ENCODE results near the gene STK32C. TPM values are rescaled to one million over a fixed set of nuclear protein-coding genes. Genes with fewer than 3 reads are reported as not detected.
A peak's percentile ranks its signal among the peaks of the same experiment; 100 is the strongest.

STK32C gene
- total and polyA plus RNA-seq, 7 donors = 4.3 to 12.8 (median 8.4) TPM

DNA sequence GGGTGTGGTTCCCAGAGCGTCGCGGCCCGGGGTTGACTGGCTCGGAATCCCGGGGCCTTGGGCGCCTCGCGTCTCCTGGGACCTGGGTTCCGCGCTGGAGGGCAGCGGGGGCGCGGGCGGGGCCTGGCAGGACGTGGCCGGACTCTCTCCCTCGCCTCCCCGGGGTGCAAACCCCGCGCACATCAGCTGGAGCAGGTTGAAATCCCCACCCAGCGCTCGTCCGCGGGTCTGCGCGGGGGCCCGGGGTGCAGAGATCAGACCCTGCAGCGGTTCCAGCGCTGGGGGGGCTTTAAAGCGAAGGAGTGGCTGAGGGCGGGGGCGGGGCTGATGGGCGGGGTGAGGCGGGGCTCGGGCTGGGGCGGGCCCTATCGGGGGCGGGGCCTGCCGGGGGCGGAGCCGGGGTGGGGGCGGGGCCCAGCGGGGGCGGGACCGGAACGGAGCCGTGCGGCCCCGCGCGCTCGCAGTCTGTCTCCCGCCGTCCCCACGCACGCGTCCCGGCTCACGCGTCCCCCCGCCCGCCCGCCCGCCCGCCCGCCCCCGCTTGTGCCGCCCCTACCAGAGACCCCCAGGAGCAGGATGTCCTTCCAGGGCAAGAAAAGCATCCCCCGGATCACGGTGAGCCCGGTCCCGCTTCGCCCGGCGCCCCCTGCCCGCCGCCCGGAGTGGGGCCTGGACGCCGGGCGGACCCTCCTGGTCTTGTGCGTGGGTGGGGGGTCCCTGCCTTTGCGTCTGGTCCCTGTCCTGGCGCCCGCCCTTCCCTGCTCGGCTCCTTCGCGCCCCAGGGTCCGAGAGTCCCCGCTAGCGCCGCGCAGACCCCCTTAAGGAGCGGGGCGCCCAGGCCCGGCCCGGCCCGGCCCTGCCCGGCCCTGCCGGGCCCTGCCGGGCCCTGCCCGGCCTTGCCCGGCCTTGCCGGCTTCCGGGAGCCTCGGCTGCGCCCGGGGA lies 121.0 kb downstream of the STK32C start, which contains the start of gene DPYSL4:
TSS of gene DPYSL4 (plus strand) at position 461 of the 942 bp plus-strand sequence. CDS start at position 577, 116 bp downstream.
- Histone ChIP-seq H3K4me1 (peaks cover 0 to 28% (median 26%) of the 10 kb centered on the region in 4 donors), H3K9me3 (no peaks in the 10 kb centered on the region), H3K27me3 (peaks cover 28 to 60% (median 45%) of the 10 kb centered on the region in 3 donors), H3K27ac (no peak within 1 kb of the TSS), H3K4me3 (peak within 1 kb of the TSS; percentile 12 to 47 (median 36)), H3K36me3 (no peaks in the 10 kb centered on the region)
- DNase-seq = no peak
- intact Hi-C loops (cut with DNase I) = no loop called here
- TF ChIP-seq POLR2AphosphoS5 (IDR thresholded peaks at IDR 0.05) (no peak), EP300 (IDR thresholded peaks at IDR 0.05) (no peak), POLR2A (IDR thresholded peaks at IDR 0.05) (no peak)
- TF ChIP-seq, protein P1, sequence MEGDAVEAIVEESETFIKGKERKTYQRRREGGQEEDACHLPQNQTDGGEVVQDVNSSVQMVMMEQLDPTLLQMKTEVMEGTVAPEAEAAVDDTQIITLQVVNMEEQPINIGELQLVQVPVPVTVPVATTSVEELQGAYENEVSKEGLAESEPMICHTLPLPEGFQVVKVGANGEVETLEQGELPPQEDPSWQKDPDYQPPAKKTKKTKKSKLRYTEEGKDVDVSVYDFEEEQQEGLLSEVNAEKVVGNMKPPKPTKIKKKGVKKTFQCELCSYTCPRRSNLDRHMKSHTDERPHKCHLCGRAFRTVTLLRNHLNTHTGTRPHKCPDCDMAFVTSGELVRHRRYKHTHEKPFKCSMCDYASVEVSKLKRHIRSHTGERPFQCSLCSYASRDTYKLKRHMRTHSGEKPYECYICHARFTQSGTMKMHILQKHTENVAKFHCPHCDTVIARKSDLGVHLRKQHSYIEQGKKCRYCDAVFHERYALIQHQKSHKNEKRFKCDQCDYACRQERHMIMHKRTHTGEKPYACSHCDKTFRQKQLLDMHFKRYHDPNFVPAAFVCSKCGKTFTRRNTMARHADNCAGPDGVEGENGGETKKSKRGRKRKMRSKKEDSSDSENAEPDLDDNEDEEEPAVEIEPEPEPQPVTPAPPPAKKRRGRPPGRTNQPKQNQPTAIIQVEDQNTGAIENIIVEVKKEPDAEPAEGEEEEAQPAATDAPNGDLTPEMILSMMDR (IDR thresholded peaks at IDR 0.05) = no peak
- 4 to 10% methylated on average over 108 to 109 of the region's 109 CpGs for WGBS, 2 donors

DNA sequence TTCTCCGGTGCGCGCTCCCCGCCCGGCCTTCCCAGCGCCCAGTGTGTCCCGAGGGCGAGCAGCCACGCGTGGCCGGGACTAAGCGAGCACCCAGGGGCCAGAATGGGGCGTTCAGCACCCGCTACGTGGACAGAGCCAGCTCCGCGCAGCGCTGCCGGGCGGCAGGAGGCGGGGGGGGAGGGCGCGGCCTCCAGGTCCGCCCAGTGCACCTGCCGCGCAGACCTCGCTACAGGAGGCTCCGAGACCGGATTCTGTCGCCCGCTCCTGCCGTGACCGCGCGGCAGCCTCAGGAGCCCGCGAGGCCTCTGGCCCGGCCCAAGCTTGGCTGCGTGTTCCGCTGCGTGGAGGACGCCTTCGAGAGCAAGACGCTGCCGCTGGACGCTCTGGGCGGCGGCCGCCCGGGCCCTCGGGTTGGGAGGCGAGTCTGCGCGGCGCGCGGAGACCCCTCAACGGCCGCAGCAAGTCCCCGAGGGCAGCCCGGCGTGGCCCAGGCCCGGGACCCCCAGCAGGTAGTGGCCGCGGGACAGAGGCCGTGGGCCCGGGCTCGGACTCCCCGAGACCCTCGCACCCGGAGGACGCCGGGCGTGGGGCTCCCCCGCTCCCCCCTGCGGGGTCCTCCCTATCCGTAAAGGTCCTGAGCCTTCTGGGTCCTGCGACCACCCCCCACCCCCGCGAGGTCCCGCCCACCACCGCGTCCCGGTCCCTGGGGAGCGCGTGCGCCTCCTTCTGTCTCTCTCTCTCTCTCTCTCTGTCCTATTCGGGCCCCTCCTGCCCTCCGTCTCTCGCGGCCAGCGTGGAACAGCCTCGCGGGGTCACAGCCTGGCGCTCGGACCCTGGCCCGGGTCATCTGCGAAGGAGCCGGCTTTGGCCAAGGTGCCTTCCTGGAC lies 121.9 kb downstream of the STK32C start:
- Histone ChIP-seq H3K27me3 (peaks cover 28 to 62% (median 45%) of the 10 kb centered on the region in 3 donors), H3K9me3 (no peaks in the 10 kb centered on the region), H3K4me1 (peaks cover 0 to 28% (median 26%) of the 10 kb centered on the region in 4 donors), H3K36me3 (no peaks in the 10 kb centered on the region), H3K4me3 (peak overlapping the region; percentile 12 to 47 (median 36)), H3K27ac (no peak overlapping the region)
- 6 to 8% methylated on average over 99 of the region's 99 CpGs for WGBS, 2 donors
- intact Hi-C loops (cut with DNase I) = no loop called here
- DNase-seq = no peak
- TF ChIP-seq POLR2AphosphoS5 (IDR thresholded peaks at IDR 0.05) = no peak
- TF ChIP-seq, protein P1 (IDR thresholded peaks at IDR 0.05) = no peak
- TF ChIP-seq EP300 (IDR thresholded peaks at IDR 0.05) = no peak
- TF ChIP-seq POLR2A (IDR thresholded peaks at IDR 0.05) = no peak

DNA sequence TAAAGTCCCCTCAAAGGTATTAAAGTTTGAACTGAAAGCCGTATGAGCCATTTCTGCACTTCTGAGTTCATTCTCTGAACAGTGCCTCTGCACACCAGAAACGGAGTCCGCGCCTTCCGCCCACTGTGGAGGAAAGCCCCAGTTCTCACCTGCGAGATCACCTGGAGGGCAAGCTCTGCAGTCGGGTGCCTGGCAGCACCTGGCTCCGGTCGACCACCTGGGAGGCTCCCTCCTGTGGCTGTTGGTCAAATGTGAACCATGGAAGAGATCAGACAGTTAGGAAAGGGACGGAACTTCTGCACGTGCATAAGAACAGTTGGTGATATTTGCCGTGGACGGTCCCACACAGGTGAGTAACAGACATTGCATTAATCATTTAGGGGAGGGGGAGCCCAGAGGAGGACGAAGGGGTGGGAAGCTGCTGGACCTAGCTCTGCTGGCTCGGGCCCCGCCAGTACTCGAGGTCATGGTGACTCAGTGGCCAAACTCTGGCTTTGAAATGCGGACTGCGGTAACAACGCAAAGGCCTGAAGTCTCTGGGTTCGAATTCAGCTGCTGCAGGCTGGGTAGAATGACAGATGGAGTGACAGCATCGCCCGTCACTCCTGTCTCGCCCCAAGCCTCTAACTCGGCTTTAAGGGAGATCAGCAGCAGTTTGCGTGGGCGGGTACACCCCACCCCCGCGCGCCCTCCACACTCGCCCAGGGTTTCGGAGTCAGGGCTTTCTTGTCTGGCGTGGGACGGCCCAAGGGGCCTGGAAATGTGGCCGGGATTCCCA lies 122.7 kb downstream of the STK32C start:
- DNase-seq = no peak
- Histone ChIP-seq H3K27me3 (peaks cover 28 to 62% (median 45%) of the 10 kb centered on the region in 3 donors), H3K4me3 (peak overlapping the region in 1 of 4 donors; percentile 47), H3K27ac (no peak overlapping the region), H3K4me1 (peaks cover 0 to 28% (median 26%) of the 10 kb centered on the region in 4 donors), H3K9me3 (no peaks in the 10 kb centered on the region), H3K36me3 (no peaks in the 10 kb centered on the region)
- intact Hi-C loops (cut with DNase I) = no loop called here
- 47 to 51% methylated on average over 35 of the region's 35 CpGs for WGBS, 2 donors
- no peak for TF ChIP-seq EP300 (IDR thresholded peaks at IDR 0.05)
- TF ChIP-seq, protein P1 (IDR thresholded peaks at IDR 0.05) = no peak
- no peak for TF ChIP-seq POLR2AphosphoS5 (IDR thresholded peaks at IDR 0.05)
- no peak for TF ChIP-seq POLR2A (IDR thresholded peaks at IDR 0.05)

DNA sequence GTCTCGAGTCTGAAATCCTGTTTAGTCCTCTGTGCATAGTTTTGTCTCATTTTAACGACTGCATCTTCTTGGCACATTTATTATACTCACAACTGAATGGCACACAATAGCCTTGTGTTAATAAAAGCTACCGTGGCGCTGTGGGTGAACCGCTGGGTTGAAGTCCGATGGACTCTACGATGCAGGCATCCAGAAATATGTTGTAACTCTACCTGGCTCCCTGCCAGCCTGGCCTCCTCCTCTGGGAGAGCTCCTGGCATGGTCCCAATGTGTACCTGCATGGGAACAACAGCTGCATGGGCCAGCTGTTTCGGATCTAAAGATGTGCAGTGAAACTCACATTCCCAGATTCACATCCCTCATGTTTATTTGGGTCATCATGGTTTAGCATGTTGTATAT lies 124.7 kb downstream of the STK32C start:
- no peaks in the 10 kb centered on the region for H3K36me3 ChIP-seq
- TF ChIP-seq, protein P1 (IDR thresholded peaks at IDR 0.05) = no peak
- no peak for TF ChIP-seq POLR2AphosphoS5 (IDR thresholded peaks at IDR 0.05)
- TF ChIP-seq EP300 (IDR thresholded peaks at IDR 0.05) = no peak
- no peak for TF ChIP-seq POLR2A (IDR thresholded peaks at IDR 0.05)
- peak; percentile 66 for DNase-seq
- no peak overlapping the region for H3K27ac ChIP-seq
- H3K4me1 ChIP-seq = peaks cover 0 to 28% (median 26%) of the 10 kb centered on the region in 4 donors
- H3K9me3 ChIP-seq = no peaks in the 10 kb centered on the region
- intact Hi-C loops (cut with DNase I) = no loop called here
- WGBS, 2 donors = 10 to 53% methylated on average over 8 of the region's 8 CpGs
- H3K4me3 ChIP-seq = no peak overlapping the region
- H3K27me3 ChIP-seq = peaks cover 27 to 47% (median 42%) of the 10 kb centered on the region in 3 donors
